ENCODE results near the gene CELF4.

CELF4 gene

DNA sequence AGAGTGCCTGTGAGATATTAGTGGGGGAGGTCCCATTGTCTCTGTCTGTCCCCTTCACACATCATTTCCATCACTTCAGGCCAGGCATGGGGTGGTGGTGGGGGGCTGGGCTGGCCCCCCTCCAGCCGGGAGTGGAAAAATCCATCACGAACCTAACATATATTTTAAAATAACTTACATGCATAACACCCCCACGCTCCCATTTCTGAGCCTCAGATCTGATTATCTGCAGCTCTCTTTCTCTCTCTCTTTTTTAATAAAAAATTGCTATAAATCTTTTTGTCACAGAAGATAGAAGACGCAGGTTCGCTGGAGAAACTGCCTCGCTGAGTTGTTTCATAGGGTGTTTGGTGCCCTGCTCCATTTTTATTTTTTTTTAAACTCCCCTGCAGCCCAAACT, 159.8 kb downstream of the CELF4 start:
- H3K36me3 ChIP-seq (ENCODE audit: control insufficient read depth in 5 of 5, insufficient read depth in 5 of 5, low read length in 5 of 5) = no peaks in the 10 kb centered on the region
- no peak overlapping the region for H3K9ac ChIP-seq (ENCODE audit: low read length in 5 of 5)
- peaks cover 0 to 19% (median 3%) of the 10 kb centered on the region in 5 donors for H3K4me1 ChIP-seq (ENCODE audit: control insufficient read depth in 5 of 5, insufficient read depth in 5 of 5, low read length in 5 of 5)
- no peaks in the 10 kb centered on the region for H3K27me3 ChIP-seq (ENCODE audit: control insufficient read depth in 5 of 5, insufficient read depth in 4 of 5, low read length in 5 of 5)
- H3K27ac ChIP-seq (ENCODE audit: low read depth, low read length) = no peak overlapping the region
- peaks cover 0 to 3% (median 0%) of the 10 kb centered on the region in 5 donors for H3K9me3 ChIP-seq (ENCODE audit: control insufficient read depth in 5 of 5, low read length in 5 of 5)
- no peak overlapping the region for H3K4me3 ChIP-seq (ENCODE audit: low read depth in 1 of 5, low read length in 5 of 5)

GRCh38 chr18:37405229-37405628, 160.4 kb downstream of the CELF4 start:
- no peaks in the 10 kb centered on the region for H3K27me3 ChIP-seq (ENCODE audit: control insufficient read depth in 5 of 5, insufficient read depth in 4 of 5, low read length in 5 of 5)
- H3K36me3 ChIP-seq (ENCODE audit: control insufficient read depth in 5 of 5, insufficient read depth in 5 of 5, low read length in 5 of 5) = no peaks in the 10 kb centered on the region
- H3K27ac ChIP-seq (ENCODE audit: low read depth, low read length) = no peak overlapping the region
- H3K9me3 ChIP-seq (ENCODE audit: control insufficient read depth in 5 of 5, low read length in 5 of 5) = no peaks in the 10 kb centered on the region
- H3K4me1 ChIP-seq (ENCODE audit: control insufficient read depth in 5 of 5, insufficient read depth in 5 of 5, low read length in 5 of 5) = peaks cover 0 to 18% (median 3%) of the 10 kb centered on the region in 5 donors
- no peak overlapping the region for H3K9ac ChIP-seq (ENCODE audit: low read length in 5 of 5)
- no peak overlapping the region for H3K4me3 ChIP-seq (ENCODE audit: low read depth in 1 of 5, low read length in 5 of 5)

DNA sequence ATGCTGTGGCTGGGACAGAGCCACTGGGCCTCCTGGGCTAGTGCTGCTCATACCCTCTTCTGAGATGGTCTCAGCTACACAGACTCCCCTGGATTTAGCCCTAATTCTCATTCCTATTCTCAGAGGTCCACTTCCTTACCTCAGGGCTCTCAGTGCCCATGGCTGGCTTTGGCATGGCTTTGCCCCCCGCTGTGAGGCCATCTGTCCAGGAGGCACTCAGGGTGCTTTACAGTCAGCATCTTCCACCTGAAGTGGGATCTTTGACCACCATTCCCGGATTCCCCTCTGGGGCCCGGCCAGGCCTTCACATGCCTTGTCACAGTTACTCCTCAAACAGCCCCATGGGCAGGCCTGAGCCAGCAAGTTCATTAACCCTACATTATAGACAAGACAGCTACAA, 161.8 kb downstream of the CELF4 start:
- no peaks in the 10 kb centered on the region for H3K36me3 ChIP-seq (ENCODE audit: control insufficient read depth in 5 of 5, insufficient read depth in 5 of 5, low read length in 5 of 5)
- no peaks in the 10 kb centered on the region for H3K9me3 ChIP-seq (ENCODE audit: control insufficient read depth in 5 of 5, low read length in 5 of 5)
- H3K4me1 ChIP-seq (ENCODE audit: control insufficient read depth in 5 of 5, insufficient read depth in 5 of 5, low read length in 5 of 5) = peaks cover 0 to 10% (median 3%) of the 10 kb centered on the region in 5 donors
- H3K9ac ChIP-seq (ENCODE audit: low read length in 5 of 5) = no peak overlapping the region
- no peak overlapping the region for H3K4me3 ChIP-seq (ENCODE audit: low read depth in 1 of 5, low read length in 5 of 5)
- no peaks in the 10 kb centered on the region for H3K27me3 ChIP-seq (ENCODE audit: control insufficient read depth in 5 of 5, insufficient read depth in 4 of 5, low read length in 5 of 5)
- H3K27ac ChIP-seq (ENCODE audit: low read depth, low read length) = no peak overlapping the region

- Histone ChIP-seq H3K9me3 (ENCODE audit: control insufficient read depth in 5 of 5, low read length in 5 of 5) (no peaks in the 10 kb centered on the region), H3K27me3 (ENCODE audit: control insufficient read depth in 5 of 5, insufficient read depth in 4 of 5, low read length in 5 of 5) (no peaks in the 10 kb centered on the region), H3K9ac (ENCODE audit: low read length in 5 of 5) (no peak overlapping the region), H3K4me1 (ENCODE audit: control insufficient read depth in 5 of 5, insufficient read depth in 5 of 5, low read length in 5 of 5) (peaks cover 0 to 10% (median 3%) of the 10 kb centered on the region in 5 donors), H3K27ac (ENCODE audit: low read depth, low read length) (no peak overlapping the region), H3K36me3 (ENCODE audit: control insufficient read depth in 5 of 5, insufficient read depth in 5 of 5, low read length in 5 of 5) (no peaks in the 10 kb centered on the region), H3K4me3 (ENCODE audit: low read depth in 1 of 5, low read length in 5 of 5) (no peak overlapping the region)
Measured at GRCh38 chr18:37403100-37403781, 162.4 kb downstream of the CELF4 start.

DNA sequence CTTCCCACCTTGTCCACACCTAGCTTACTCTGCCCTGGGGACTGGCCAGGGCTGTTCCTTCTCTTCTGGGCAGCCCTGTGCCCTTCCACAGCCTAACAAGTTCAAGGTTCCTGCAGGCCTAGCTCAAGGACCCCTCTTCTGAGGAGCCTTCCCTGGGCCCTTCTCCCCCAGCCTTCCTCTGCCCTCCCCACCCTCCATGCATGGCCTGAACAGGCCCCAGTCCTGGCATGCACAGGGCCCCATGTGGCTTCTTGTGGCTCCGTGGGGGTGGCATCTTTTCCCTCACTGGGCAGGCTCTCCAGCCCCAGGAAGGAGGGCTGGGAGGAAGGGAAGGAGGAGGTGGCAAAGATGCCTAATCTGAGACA, 162.9 kb downstream of the CELF4 start:
- Histone ChIP-seq H3K36me3 (ENCODE audit: control insufficient read depth in 5 of 5, insufficient read depth in 5 of 5, low read length in 5 of 5) (no peaks in the 10 kb centered on the region), H3K9me3 (ENCODE audit: control insufficient read depth in 5 of 5, low read length in 5 of 5) (no peaks in the 10 kb centered on the region), H3K4me1 (ENCODE audit: control insufficient read depth in 5 of 5, insufficient read depth in 5 of 5, low read length in 5 of 5) (peaks cover 0 to 10% (median 3%) of the 10 kb centered on the region in 5 donors), H3K27ac (ENCODE audit: low read depth, low read length) (no peak overlapping the region), H3K9ac (ENCODE audit: low read length in 5 of 5) (no peak overlapping the region), H3K27me3 (ENCODE audit: control insufficient read depth in 5 of 5, insufficient read depth in 4 of 5, low read length in 5 of 5) (no peaks in the 10 kb centered on the region), H3K4me3 (ENCODE audit: low read depth in 1 of 5, low read length in 5 of 5) (no peak overlapping the region)

GRCh38 chr18:37400802-37401201, 164.8 kb downstream of the CELF4 start:
- H3K27ac ChIP-seq (ENCODE audit: low read depth, low read length) = no peak overlapping the region
- no peak overlapping the region for H3K4me3 ChIP-seq (ENCODE audit: low read depth in 1 of 5, low read length in 5 of 5)
- no peaks in the 10 kb centered on the region for H3K27me3 ChIP-seq (ENCODE audit: control insufficient read depth in 5 of 5, insufficient read depth in 4 of 5, low read length in 5 of 5)
- no peaks in the 10 kb centered on the region for H3K36me3 ChIP-seq (ENCODE audit: control insufficient read depth in 5 of 5, insufficient read depth in 5 of 5, low read length in 5 of 5)
- H3K4me1 ChIP-seq (ENCODE audit: control insufficient read depth in 5 of 5, insufficient read depth in 5 of 5, low read length in 5 of 5) = peaks cover 0 to 10% (median 3%) of the 10 kb centered on the region in 5 donors
- H3K9ac ChIP-seq (ENCODE audit: low read length in 5 of 5) = no peak overlapping the region
- no peaks in the 10 kb centered on the region for H3K9me3 ChIP-seq (ENCODE audit: control insufficient read depth in 5 of 5, low read length in 5 of 5)

- Histone ChIP-seq H3K27me3 (ENCODE audit: control insufficient read depth in 5 of 5, insufficient read depth in 4 of 5, low read length in 5 of 5) (peaks cover 0 to 3% (median 0%) of the 10 kb centered on the region in 5 donors), H3K27ac (ENCODE audit: low read depth, low read length) (no peak overlapping the region), H3K9me3 (ENCODE audit: control insufficient read depth in 5 of 5, low read length in 5 of 5) (no peaks in the 10 kb centered on the region), H3K4me3 (ENCODE audit: low read depth in 1 of 5, low read length in 5 of 5) (no peak overlapping the region), H3K4me1 (ENCODE audit: control insufficient read depth in 5 of 5, insufficient read depth in 5 of 5, low read length in 5 of 5) (peaks cover 0 to 16% (median 11%) of the 10 kb centered on the region in 5 donors), H3K9ac (ENCODE audit: low read length in 5 of 5) (no peak overlapping the region), H3K36me3 (ENCODE audit: control insufficient read depth in 5 of 5, insufficient read depth in 5 of 5, low read length in 5 of 5) (no peaks in the 10 kb centered on the region)
Measured at GRCh38 chr18:37398248-37398920, 167.2 kb downstream of the CELF4 start.

DNA sequence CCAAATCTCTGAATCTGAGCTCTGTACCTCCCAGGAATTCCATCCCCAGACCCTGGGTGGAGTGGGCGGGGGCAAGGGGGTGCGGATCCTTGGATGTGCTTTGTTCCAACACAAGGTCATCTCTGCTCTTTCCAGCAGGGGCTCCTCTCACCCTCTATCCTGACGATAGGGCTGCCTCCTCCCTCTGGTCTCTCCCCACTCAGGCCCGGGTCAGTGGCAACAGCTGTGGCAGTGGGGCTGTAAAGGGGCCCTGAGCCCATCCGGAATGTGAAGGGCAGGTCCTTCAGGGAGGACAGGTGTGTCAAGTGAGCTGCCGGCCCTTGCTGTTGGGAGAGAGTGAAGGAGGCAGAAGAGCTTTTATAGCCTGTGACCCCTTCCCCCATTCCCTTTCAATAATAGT, 167.8 kb downstream of the CELF4 start:
- Histone ChIP-seq H3K4me3 (ENCODE audit: low read depth in 1 of 5, low read length in 5 of 5) (no peak overlapping the region), H3K9ac (ENCODE audit: low read length in 5 of 5) (no peak overlapping the region), H3K27ac (ENCODE audit: low read depth, low read length) (no peak overlapping the region), H3K36me3 (ENCODE audit: control insufficient read depth in 5 of 5, insufficient read depth in 5 of 5, low read length in 5 of 5) (no peaks in the 10 kb centered on the region), H3K27me3 (ENCODE audit: control insufficient read depth in 5 of 5, insufficient read depth in 4 of 5, low read length in 5 of 5) (peaks cover 0 to 3% (median 0%) of the 10 kb centered on the region in 5 donors), H3K9me3 (ENCODE audit: control insufficient read depth in 5 of 5, low read length in 5 of 5) (no peaks in the 10 kb centered on the region), H3K4me1 (ENCODE audit: control insufficient read depth in 5 of 5, insufficient read depth in 5 of 5, low read length in 5 of 5) (peaks cover 0 to 15% (median 8%) of the 10 kb centered on the region in 5 donors)

- Histone ChIP-seq H3K9me3 (ENCODE audit: control insufficient read depth in 5 of 5, low read length in 5 of 5) (no peaks in the 10 kb centered on the region), H3K36me3 (ENCODE audit: control insufficient read depth in 5 of 5, insufficient read depth in 5 of 5, low read length in 5 of 5) (no peaks in the 10 kb centered on the region), H3K4me3 (ENCODE audit: low read depth in 1 of 5, low read length in 5 of 5) (no peak overlapping the region), H3K9ac (ENCODE audit: low read length in 5 of 5) (no peak overlapping the region), H3K4me1 (ENCODE audit: control insufficient read depth in 5 of 5, insufficient read depth in 5 of 5, low read length in 5 of 5) (peaks cover 0 to 13% (median 6%) of the 10 kb centered on the region in 5 donors), H3K27ac (ENCODE audit: low read depth, low read length) (no peak overlapping the region), H3K27me3 (ENCODE audit: control insufficient read depth in 5 of 5, insufficient read depth in 4 of 5, low read length in 5 of 5) (peaks cover 0 to 3% (median 0%) of the 10 kb centered on the region in 5 donors)
Measured at GRCh38 chr18:37396971-37397720, 168.5 kb downstream of the CELF4 start.

- no peaks in the 10 kb centered on the region for H3K9me3 ChIP-seq (ENCODE audit: control insufficient read depth in 5 of 5, low read length in 5 of 5)
- H3K9ac ChIP-seq (ENCODE audit: low read length in 5 of 5) = no peak overlapping the region
- H3K27ac ChIP-seq (ENCODE audit: low read depth, low read length) = no peak overlapping the region
- H3K4me1 ChIP-seq (ENCODE audit: control insufficient read depth in 5 of 5, insufficient read depth in 5 of 5, low read length in 5 of 5) = peaks cover 0 to 13% (median 6%) of the 10 kb centered on the region in 5 donors
- no peak overlapping the region for H3K4me3 ChIP-seq (ENCODE audit: low read depth in 1 of 5, low read length in 5 of 5)
- peaks cover 0 to 3% (median 0%) of the 10 kb centered on the region in 5 donors for H3K27me3 ChIP-seq (ENCODE audit: control insufficient read depth in 5 of 5, insufficient read depth in 4 of 5, low read length in 5 of 5)
- no peaks in the 10 kb centered on the region for H3K36me3 ChIP-seq (ENCODE audit: control insufficient read depth in 5 of 5, insufficient read depth in 5 of 5, low read length in 5 of 5)
Measured at GRCh38 chr18:37395631-37396030, 170.0 kb downstream of the CELF4 start.

Data from subcutaneous abdominal adipose tissue (tissue), 5 donors.